Activated CD4-positive, alpha-beta memory T cell treated with anti-CD3 and anti-CD28 coated beads, Interleukin-2, amount 10 ng/mL, durations not matched to agents 7 days and 5 days (primary cell): ENCODE data around the gene FAM13C. TPM values are rescaled to one million over a fixed set of nuclear protein-coding genes. Genes with fewer than 3 reads are reported as not detected.

ENCODE experiments used
- CTCF ChIA-PET: fragments of 350-600 bp; sonication (Branson Sonifier 250); formaldehyde crosslinking; loops from one replicate; lab custom pipeline; 2021; ENCODE audit warnings: antibody characterized with exemption, inconsistent platforms; lab: Charles Lee
- POLR2A ChIA-PET: fragments of 350-600 bp; sonication (Branson Sonifier 250); formaldehyde crosslinking; loops from one replicate; lab custom pipeline; 2021; ENCODE audit warnings: antibody characterized with exemption; lab: Charles Lee
- DNase-seq: peaks from one replicate; pipeline ENCODE4 v3.0.0-alpha.2; 2020
- H3K27ac Mint-ChIP-seq: one replicate; pipeline ENCODE4 v1.8.0; 2021; ENCODE audit warnings: mild to moderate bottlenecking, mixed read lengths
- H3K27me3 Mint-ChIP-seq: one replicate; pipeline ENCODE4 v1.8.0; 2021; ENCODE audit warnings: mixed read lengths
- H3K36me3 Mint-ChIP-seq: one replicate; pipeline ENCODE4 v1.8.0; 2021; ENCODE audit warnings: low read depth, mixed read lengths
- H3K4me1 Mint-ChIP-seq: one replicate; pipeline ENCODE4 v1.8.0; 2021; ENCODE audit warnings: mixed read lengths
- H3K4me3 Mint-ChIP-seq: one replicate; pipeline ENCODE4 v1.8.0; 2021; ENCODE audit warnings: mild to moderate bottlenecking, mixed read lengths
- H3K9me3 Mint-ChIP-seq: one replicate; pipeline ENCODE4 v1.8.0; 2021; ENCODE audit warnings: mixed read lengths
- total RNA-seq, 2 experiments: library from RNA; stranded (reverse); gene quantifications; one replicate each; pipeline ENCODE4 v1.2.3, GENCODE V29; 2021

The FAM13C gene
- total RNA-seq, 2 experiments from 2014 or later, result not detected

DNA sequence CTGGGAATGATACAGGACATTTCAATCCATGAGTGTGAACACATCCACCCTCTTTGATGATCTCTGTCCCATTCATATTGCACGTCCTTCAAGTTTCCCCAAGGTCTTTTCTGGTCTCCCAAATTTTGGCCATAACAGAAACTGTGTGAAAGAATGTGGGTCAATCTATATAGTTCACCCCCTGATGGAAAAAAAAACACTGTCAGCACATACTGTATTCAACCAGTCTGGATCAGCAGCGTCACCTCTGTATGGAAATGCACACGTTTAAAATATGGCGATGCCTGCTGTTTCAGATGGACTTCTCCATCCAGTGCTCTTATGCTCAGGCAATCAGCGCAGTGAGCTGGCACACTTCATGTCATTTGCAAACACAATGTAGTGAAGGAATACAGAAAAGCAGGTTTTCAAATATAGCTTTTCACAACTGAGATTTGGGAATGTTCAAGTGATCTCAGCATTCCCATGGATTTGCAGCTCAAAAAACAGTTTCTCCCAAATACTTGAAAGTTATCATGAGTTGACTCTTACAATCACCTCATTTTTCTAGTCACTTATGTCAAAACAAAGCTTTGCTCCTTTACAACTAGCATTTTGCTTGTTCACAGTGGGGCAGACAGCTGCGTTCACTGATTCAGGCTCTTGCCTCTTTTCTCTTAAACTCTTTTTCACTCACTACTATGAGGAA, 61.1 kb downstream of the FAM13C start:
- ChIA-PET POLR2A (no interaction called here), CTCF (interaction anchor here (0.5 kb wide), 1 partner anchor 856 kb away, joined by 3 read pairs; no protein-coding TSS in a partner anchor)
- no peaks in the 10 kb centered on the region for H3K4me1 Mint-ChIP-seq
- H3K4me3 Mint-ChIP-seq, result no peak overlapping the region
- no peaks in the 10 kb centered on the region for H3K27me3 Mint-ChIP-seq
- no peak overlapping the region for H3K27ac Mint-ChIP-seq
- H3K36me3 Mint-ChIP-seq, result no peaks in the 10 kb centered on the region
- DNase-seq, result no peak
- no peaks in the 10 kb centered on the region for H3K9me3 Mint-ChIP-seq

DNA sequence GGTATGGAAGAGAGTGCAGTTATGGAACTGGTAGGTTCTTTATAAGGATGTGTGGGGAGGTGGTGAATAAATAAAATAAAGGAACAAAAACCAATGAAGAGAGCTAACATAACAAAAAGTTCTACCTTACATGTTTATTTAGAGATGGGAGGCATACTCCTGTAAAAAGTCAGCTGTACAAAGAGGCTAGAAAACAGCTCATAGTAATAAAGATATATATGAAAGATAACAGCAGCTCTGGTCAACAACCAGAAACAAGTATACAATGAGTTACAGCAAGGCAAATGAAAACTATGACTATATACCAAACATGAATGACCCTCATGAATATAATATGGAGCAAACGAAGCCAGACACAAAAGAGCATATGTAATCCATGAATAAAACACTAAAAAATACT, 62.0 kb downstream of the FAM13C start:
- Mint-ChIP-seq H3K27me3 (no peaks in the 10 kb centered on the region), H3K9me3 (no peaks in the 10 kb centered on the region), H3K4me3 (no peak overlapping the region), H3K36me3 (no peaks in the 10 kb centered on the region), H3K27ac (no peak overlapping the region), H3K4me1 (no peaks in the 10 kb centered on the region)
- CTCF ChIA-PET, result interaction anchor here (0.5 kb wide), 1 partner anchor 857 kb away, joined by 3 read pairs; no protein-coding TSS in a partner anchor
- no peak for DNase-seq
- POLR2A ChIA-PET, result no interaction called here

DNA sequence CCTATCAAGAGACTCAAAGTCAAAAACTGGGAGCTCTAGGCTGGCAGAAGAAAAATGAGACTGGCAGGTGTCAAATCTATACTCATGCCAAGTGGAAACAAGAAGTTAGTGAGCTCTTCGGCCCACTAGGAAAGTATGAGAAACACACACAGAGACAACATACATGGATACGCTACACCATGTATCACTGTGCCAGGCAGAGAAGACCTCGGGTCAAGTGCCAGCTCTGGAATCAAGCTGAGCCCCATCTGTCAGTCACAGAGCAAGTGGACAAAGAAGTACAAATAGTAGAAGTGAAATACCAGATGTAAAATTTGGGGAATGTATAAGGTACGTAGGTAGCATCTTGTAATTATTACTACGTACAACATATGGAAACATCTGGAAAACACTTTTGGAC, 62.4 kb downstream of the FAM13C start:
- ChIA-PET CTCF (no interaction called here), POLR2A (no interaction called here)
- H3K27ac Mint-ChIP-seq, result no peak overlapping the region
- H3K4me1 Mint-ChIP-seq, result no peaks in the 10 kb centered on the region
- no peak for DNase-seq
- H3K4me3 Mint-ChIP-seq, result no peak overlapping the region
- H3K9me3 Mint-ChIP-seq, result no peaks in the 10 kb centered on the region
- no peaks in the 10 kb centered on the region for H3K36me3 Mint-ChIP-seq
- H3K27me3 Mint-ChIP-seq, result no peaks in the 10 kb centered on the region

DNA sequence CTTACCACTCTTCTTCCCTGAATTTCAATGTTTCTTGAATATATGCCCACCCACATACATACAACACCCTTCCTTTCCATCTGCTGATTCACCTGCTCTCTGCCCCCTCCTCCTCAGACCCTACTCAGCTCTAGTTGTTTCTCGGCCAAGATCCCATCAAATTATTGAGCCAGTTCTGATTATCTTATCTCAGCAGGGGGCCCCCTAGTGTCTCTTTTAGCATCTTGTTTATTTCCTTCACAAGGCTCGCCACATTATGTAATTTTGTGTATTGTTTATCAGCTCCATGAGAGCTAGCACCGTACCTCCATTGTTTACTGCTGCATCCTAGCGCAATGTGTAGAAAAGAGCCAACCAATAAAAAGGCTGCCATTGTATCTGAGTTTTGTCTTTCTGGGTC, 71.9 kb downstream of the FAM13C start:
- H3K36me3 Mint-ChIP-seq, result no peaks in the 10 kb centered on the region
- ChIA-PET CTCF (no interaction called here), POLR2A (no interaction called here)
- DNase-seq, result no peak
- no peaks in the 10 kb centered on the region for H3K27me3 Mint-ChIP-seq
- no peak overlapping the region for H3K4me3 Mint-ChIP-seq
- H3K27ac Mint-ChIP-seq, result no peak overlapping the region
- H3K9me3 Mint-ChIP-seq, result peaks cover 2% of the 10 kb centered on the region
- H3K4me1 Mint-ChIP-seq, result no peaks in the 10 kb centered on the region

DNA sequence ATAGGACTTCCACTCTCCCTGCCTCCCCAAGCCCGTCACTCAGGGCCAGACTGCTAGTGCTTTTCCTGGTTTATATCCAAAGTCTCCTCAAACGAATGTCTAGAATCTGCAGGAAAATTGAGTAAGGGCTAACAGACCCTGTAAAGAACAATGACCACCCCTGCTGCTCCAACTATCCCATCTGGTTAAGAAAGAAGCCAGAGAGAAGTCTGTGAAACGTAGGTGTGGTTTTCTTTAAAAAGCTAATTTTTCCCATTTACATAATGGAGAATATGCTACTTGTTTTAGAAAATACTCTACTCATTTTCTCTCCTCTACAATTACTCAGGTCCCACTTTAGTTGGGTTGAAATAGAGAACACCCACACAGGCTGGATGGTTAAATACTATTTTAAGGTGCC, 72.5 kb downstream of the FAM13C start:
- no peaks in the 10 kb centered on the region for H3K36me3 Mint-ChIP-seq
- no peak for DNase-seq
- H3K27ac Mint-ChIP-seq, result no peak overlapping the region
- H3K27me3 Mint-ChIP-seq, result no peaks in the 10 kb centered on the region
- H3K4me3 Mint-ChIP-seq, result no peak overlapping the region
- H3K9me3 Mint-ChIP-seq, result peaks cover 2% of the 10 kb centered on the region
- ChIA-PET CTCF (no interaction called here), POLR2A (no interaction called here)
- no peaks in the 10 kb centered on the region for H3K4me1 Mint-ChIP-seq

DNA sequence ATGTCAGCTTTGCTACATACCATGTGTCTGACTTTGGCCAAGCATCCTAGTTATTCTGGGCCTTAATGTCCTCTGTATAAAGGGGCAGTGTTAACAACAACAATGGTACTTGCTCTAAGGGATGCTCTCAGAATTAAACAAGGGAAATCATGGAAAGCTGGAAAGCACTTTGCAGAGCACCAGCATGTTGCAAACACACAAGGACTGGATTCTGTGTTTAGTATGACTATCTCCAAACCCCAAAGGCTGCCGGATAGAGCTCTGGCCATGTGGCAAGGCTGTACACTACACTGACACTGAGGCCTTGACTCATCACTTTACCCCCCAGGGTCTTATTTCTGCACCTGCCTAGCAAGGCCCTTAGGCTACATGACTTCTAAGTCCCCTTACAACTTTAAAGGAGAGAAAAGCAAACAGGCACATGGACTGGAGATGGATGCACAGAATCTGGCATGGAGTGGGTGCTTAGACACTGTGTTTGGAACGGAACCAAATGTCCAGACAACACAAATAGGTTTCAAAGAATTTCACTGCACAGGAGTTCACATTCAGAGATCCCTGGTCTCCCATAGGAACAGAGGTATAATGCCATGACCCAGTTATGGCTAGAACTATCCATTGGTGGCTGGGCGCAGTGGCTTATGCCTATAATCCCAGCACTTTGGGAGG, 74.6 kb downstream of the FAM13C start:
- Mint-ChIP-seq H3K36me3 (no peaks in the 10 kb centered on the region), H3K4me3 (no peak overlapping the region), H3K27me3 (no peaks in the 10 kb centered on the region), H3K9me3 (peaks cover 3% of the 10 kb centered on the region), H3K4me1 (no peaks in the 10 kb centered on the region), H3K27ac (no peak overlapping the region)
- POLR2A ChIA-PET, result no interaction called here
- CTCF ChIA-PET, result interaction anchor here (0.6 to 0.7 kb wide), 2 partner anchors 92 to 263 kb away, joined by 4 read pairs; no protein-coding TSS in a partner anchor
- DNase-seq, result no peak

DNA sequence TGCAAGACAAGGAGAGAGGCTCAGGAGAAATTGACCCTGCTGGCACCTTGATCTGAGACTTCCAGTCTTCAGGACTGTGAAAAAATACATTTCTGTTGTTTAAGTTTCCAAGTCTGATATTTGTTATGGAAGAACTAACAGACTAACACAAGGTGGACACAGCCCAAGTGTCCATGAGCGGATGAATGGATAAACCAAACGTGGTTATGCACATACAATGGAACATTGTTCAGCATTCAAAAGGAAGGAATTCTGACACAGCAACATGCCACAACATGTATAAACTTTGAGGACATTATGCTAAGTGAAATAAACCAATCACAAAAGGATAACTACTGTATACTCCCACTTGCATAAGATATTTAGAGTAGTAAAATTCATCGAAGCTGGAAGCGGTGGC, 76.5 kb downstream of the FAM13C start:
- no peaks in the 10 kb centered on the region for H3K27me3 Mint-ChIP-seq
- H3K4me1 Mint-ChIP-seq, result no peaks in the 10 kb centered on the region
- no peak overlapping the region for H3K4me3 Mint-ChIP-seq
- no peak for DNase-seq
- H3K9me3 Mint-ChIP-seq, result peaks cover 2% of the 10 kb centered on the region
- ChIA-PET CTCF (no interaction called here), POLR2A (no interaction called here)
- no peak overlapping the region for H3K27ac Mint-ChIP-seq
- H3K36me3 Mint-ChIP-seq, result no peaks in the 10 kb centered on the region

DNA sequence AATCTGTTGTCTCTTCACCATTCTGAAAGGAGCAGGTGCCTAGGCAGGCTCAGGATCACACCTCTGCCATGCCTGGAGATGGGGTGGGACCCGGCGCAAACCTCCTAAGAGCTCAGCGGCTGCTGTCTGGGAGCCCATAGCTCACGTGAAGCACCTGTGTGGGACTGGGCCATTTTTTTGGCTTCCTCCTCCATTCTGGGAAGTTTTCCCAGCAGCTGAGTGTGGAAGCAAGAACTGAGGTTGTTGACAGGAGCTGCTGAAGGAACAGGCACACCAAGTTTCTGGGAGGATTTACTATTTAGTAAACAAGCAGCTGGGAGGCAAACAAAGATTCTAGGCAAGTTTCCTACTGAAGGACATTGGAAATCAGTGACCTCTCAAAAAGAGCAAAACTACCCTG, 77.3 kb downstream of the FAM13C start:
- H3K27me3 Mint-ChIP-seq, result no peaks in the 10 kb centered on the region
- H3K9me3 Mint-ChIP-seq, result peaks cover 2% of the 10 kb centered on the region
- CTCF ChIA-PET, result no interaction called here
- DNase-seq, result no peak
- no peaks in the 10 kb centered on the region for H3K36me3 Mint-ChIP-seq
- H3K4me3 Mint-ChIP-seq, result no peak overlapping the region
- H3K27ac Mint-ChIP-seq, result no peak overlapping the region
- POLR2A ChIA-PET, result no interaction called here
- no peaks in the 10 kb centered on the region for H3K4me1 Mint-ChIP-seq

DNA sequence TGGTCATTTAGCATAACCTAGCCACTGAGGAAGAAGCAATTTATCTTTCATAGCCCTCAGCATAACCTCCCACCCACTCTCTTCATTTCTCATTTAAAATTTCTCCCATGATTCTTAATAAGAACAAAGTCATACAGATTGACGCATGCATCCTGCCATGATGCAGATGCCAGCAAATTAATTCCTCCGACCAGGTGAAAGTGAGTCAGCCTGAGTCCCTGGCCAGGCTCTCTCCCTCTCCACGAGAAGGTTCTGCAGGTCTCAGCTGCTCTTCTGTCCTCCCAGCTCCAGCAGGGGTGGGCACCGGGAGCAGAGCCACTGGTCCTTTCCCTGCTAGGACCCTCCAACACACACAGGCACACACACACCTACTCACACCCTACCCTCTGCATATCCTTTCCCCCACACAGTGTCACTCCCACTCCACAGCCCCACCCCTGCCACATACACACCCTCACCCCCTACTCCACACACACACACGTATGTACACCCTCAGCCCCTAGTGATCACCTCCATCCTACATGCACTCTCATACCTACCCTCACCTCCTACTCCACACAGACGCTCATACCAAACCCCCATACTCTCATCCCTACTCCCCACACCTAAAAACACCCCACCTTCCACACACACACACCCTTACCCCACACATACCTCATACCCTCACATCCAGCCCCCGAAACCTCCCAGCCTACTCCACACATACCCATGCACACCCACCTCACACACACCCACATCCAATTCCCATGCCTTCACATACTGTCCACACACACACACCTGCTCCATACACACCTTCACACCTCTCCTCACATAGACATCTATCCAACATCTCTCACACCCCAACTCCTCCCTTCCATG, 78.0 kb downstream of the FAM13C start:
- ChIA-PET CTCF (no interaction called here), POLR2A (no interaction called here)
- no peaks in the 10 kb centered on the region for H3K27me3 Mint-ChIP-seq
- H3K27ac Mint-ChIP-seq, result no peak overlapping the region
- no peaks in the 10 kb centered on the region for H3K4me1 Mint-ChIP-seq
- no peak overlapping the region for H3K4me3 Mint-ChIP-seq
- H3K36me3 Mint-ChIP-seq, result no peaks in the 10 kb centered on the region
- no peak for DNase-seq
- H3K9me3 Mint-ChIP-seq, result peaks cover 2% of the 10 kb centered on the region

DNA sequence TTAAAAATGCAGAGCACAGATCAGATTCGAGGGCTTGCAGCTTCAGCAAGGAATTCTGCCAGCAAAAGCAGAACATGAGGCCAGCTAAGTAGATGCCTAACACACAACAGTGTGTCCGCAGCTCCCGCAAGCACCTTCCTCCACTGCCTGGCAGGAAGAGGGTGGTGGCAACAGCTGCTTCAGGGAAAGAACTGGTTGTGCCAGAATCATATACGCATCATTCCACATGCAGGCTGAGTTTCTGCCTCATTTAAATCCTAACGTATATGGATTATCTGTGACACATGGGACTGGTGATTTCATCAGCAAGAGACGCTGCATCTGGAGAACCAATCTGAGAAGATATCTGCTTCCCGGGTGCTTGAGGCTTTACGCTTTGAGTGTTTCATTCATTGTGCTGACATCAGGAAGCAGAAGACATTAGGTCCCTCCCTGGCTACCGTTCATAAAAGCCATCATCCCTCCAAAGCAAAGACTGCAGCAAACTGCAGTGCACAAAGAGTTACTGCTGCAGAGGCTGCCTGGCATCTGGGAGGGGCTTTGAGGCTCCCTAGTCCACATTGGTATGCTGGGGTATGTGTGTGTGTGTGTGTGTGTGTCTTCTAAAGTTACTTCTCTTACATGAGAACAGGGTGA, 78.8 kb downstream of the FAM13C start:
- H3K4me3 Mint-ChIP-seq, result no peak overlapping the region
- ChIA-PET POLR2A (no interaction called here), CTCF (no interaction called here)
- no peaks in the 10 kb centered on the region for H3K27me3 Mint-ChIP-seq
- peaks cover 2% of the 10 kb centered on the region for H3K9me3 Mint-ChIP-seq
- DNase-seq, result no peak
- no peaks in the 10 kb centered on the region for H3K4me1 Mint-ChIP-seq
- no peaks in the 10 kb centered on the region for H3K36me3 Mint-ChIP-seq
- H3K27ac Mint-ChIP-seq, result no peak overlapping the region

DNA sequence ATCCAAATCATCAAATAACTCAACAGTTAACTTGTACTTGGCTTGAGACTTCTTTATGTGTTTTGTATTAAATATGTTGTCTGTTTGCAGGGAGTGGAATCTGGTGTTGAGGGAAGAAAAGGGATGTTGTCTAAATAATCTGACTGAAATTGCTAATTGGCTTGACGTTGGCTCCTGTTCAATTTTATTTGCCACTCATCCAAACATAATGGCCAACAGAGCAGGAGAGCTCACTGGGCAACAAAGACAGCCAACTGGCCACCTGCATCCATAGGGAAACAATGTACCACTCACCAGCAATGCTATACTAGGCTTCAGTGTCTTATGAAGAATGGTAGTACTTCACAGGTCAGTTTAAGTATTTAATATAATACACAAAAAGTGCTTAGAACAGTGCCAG, 80.5 kb downstream of the FAM13C start:
- no peaks in the 10 kb centered on the region for H3K36me3 Mint-ChIP-seq
- H3K27ac Mint-ChIP-seq, result no peak overlapping the region
- no peak overlapping the region for H3K4me3 Mint-ChIP-seq
- H3K4me1 Mint-ChIP-seq, result no peaks in the 10 kb centered on the region
- ChIA-PET POLR2A (no interaction called here), CTCF (no interaction called here)
- no peaks in the 10 kb centered on the region for H3K27me3 Mint-ChIP-seq
- no peak for DNase-seq
- peaks cover 2% of the 10 kb centered on the region for H3K9me3 Mint-ChIP-seq

DNA sequence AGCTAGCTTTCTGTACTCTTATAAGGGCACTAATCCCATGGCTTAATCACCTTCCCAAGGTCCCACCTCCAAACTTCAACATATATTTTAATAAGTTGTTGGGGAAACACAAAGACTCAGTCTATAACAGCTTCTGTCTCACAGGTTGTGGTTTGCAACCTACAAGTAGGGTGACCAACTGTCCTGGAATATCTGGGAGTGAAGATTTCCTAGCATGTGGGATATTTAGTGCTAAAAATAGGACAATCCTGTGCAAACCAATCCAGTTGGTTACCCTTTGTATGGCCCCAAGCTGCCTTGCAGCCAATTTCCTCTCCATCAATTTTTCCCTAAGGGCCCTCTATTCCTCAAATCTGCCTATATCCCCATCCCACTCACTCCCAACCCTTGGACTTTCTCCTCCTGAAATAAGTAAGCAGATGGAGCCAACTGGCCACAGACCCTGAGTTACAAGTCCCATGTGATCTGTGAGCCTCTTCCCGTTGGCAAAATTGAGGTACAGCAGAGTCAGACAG, 82.3 kb downstream of the FAM13C start:
- peaks cover 2% of the 10 kb centered on the region for H3K9me3 Mint-ChIP-seq
- H3K27ac Mint-ChIP-seq, result no peak overlapping the region
- DNase-seq, result no peak
- no peaks in the 10 kb centered on the region for H3K36me3 Mint-ChIP-seq
- no peak overlapping the region for H3K4me3 Mint-ChIP-seq
- no peaks in the 10 kb centered on the region for H3K4me1 Mint-ChIP-seq
- ChIA-PET POLR2A (no interaction called here), CTCF (no interaction called here)
- no peaks in the 10 kb centered on the region for H3K27me3 Mint-ChIP-seq

DNA sequence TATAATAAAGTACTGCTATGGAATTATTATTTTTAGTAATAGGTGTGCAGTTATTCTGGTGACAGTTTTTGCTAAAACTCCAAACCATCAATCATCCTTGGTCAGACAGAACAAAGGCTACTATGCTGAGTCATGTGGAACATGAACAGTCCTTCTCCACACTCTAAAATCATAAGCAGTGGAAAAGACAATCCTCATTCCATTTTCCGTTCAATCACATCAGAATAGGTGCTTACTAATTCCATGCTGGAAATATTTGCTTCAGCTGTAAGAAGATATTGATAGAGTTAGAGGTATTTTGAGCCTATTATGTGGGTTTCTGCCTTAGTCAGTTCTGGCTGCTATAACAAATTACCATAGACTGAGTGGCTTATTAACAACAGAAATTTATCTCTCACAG, 82.9 kb downstream of the FAM13C start:
- H3K9me3 Mint-ChIP-seq, result no peaks in the 10 kb centered on the region
- H3K36me3 Mint-ChIP-seq, result no peaks in the 10 kb centered on the region
- no peaks in the 10 kb centered on the region for H3K27me3 Mint-ChIP-seq

More for the DNA sequence above, 82.9 kb downstream of the FAM13C start:
- H3K4me3 Mint-ChIP-seq, result no peak overlapping the region
- CTCF ChIA-PET, result no interaction called here
- DNase-seq, result no peak
- POLR2A ChIA-PET, result no interaction called here
- H3K27ac Mint-ChIP-seq, result no peak overlapping the region
- H3K4me1 Mint-ChIP-seq, result no peaks in the 10 kb centered on the region
